Activated CD4-positive, CD25-positive, alpha-beta regulatory T cell (primary cell): ENCODE data around the gene WNK2.

ENCODE experiments used
- DNase-seq, 4 experiments: peaks; one replicate each; lab custom pipeline; 2025; lab: John Stamatoyannopoulos, UW

Gene WNK2

DNA sequence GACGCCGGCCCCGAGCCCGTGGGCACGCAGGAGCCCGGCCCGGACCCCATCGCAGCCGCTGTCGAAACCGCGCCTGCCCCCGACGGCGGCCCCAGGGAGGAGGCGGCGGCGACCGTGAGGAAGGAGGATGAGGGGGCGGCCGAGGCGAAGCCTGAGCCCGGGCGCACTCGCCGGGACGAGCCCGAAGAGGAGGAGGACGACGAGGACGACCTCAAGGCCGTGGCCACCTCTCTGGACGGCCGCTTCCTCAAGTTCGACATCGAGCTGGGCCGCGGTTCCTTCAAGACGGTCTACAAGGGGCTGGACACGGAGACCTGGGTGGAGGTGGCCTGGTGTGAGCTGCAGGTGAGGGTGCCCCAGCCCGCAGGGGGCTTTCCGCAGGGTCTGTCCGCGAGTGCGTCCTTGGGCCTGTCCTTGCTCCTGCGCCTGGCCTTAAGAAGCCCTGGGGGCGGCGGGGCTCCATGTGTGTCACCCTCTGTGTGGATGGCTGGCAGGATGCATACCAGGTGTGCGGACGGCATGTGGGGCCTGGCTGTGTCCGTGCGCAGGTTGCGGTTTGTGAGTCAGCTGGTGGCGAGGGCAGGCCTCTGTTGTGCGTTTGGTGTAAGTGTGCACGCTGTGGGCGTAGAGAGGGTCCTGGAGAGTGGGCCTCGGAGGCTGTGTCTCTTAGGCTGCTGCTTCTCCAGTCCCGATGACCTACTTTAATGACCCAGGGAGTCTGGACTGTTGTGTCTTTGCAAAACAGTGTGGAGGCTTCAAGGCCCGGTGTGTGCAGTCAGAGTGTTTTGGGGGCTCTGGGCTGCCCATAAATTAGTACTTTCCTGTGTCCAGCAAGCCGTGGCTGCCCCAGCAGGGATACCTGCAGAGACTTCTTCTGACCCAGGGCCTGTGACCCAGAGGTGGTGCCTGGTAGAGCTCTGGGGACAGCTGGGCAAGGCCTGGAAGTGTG, 1.6 kb downstream of the WNK2 start:
- no peak for DNase-seq

DNA sequence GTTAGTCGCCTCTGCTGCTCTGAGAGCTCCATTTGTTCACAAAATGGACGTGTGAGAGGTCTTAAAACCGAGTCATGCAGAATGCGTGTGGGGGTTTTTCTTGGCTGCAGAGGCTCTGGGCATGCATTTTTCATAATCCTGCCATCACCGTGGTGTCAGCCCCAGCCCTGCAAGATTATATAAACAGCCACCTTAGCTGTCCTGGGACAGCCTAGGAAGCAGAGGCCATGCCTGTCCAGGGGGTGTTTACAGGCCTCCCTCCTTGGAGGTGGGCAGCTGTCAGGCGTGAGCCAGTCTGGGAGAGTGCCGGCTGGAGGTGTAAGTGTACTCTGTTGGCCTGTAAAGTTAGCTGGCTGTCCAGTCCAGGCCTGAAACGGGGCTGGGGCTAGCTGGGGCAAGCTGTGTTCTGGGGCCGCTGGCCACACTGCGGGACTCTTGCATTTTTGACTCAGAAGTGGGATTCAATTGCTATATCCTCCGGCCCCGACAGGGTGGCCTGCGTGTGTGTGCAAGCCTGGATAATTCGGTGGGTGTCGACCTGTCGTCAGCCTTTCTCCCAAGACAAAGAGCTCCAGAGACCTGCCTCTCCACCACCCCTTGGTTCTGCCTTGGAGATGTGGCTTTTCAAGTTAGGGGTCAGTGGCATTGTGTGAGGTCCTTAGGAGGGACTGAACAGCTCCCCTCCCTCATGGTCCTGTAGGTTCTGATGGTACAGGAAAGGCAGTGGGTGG, 2.4 kb downstream of the WNK2 start:
- no peak for DNase-seq

DNA sequence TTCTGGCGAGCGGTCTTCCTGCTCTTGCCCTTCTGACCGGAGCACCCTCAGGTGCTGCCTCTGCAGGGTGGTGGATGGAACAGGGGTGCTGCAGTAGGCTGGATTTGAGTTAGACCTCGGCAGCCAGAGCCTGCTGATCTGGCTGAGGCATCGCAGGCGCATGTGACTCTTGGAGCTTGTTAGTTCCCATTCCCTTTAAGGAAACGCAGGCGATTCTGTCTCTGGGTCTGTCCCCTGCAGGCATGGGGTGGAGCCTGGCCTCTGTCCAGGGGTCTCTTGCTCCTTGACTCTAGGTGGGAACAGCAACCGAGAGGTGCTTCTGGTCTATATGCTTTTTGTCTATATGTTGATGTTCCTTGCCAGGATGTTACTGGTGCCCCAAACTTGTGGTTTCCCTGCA, 3.1 kb downstream of the WNK2 start:
- DNase-seq, result no peak

DNA sequence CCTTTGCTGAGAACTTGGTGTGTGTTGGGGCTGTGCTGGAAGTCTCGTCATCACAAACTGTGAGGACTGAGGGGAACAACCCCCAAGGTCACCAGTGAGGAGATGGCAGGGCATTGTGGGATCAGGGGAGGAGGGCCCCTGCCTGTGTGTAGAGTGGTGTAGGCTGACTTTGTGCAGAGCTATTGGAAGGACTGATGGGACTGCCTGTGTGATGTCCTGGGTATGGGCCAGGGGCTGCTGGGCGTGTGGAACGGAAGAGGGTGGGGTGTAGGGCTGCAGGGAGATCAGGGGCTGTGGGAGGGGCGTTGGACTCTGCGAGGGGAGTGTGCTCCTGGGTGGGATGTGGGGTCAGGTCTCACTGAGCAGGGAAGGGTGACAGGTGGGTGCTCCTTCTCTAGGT, 3.6 kb downstream of the WNK2 start:
- no peak for DNase-seq

DNA sequence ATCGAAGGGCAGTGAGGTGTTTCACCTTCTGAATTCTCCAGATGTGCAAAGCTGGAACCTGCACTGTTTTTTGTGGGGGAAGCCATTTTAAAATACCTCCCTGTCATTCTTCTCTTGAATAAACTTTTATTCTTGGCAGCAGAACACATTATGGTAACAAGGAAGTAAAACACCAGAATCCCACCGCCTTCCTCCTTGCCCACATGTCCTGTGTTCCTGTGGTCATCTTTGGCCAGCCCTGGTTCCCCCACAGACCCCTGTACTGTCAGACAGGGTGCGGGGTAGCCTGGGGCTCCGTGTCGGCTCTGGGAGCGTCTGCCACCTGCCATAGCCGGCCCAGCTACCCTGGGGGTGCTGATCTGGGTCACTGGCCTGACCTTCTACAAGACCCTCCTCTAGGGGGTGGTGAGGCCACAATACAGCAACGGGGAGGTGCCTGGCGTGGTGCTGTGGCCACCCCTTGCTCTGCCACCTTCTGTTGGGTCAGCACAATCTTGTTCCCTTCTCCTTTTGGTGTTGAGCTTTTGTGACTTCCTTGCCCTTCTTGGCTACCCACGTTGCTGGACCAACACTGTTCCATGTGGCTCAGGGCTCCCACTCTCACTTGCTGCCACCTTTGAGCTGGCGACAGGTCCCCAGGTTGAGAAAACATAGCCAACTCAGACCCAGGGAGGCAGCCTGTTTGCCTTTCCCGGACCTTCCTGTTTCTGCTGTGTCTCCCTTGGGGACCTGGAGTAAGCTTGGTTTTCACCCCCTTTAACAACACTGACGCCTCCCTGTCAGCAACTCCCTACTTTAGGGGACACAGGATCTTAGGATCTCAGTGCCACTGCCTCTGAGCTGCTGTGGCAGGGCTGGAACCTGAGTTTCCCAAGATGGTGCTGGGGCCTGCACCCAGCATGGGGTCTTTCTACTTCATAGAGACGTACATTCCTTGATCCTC, 4.8 kb downstream of the WNK2 start:
- no peak for DNase-seq

DNA sequence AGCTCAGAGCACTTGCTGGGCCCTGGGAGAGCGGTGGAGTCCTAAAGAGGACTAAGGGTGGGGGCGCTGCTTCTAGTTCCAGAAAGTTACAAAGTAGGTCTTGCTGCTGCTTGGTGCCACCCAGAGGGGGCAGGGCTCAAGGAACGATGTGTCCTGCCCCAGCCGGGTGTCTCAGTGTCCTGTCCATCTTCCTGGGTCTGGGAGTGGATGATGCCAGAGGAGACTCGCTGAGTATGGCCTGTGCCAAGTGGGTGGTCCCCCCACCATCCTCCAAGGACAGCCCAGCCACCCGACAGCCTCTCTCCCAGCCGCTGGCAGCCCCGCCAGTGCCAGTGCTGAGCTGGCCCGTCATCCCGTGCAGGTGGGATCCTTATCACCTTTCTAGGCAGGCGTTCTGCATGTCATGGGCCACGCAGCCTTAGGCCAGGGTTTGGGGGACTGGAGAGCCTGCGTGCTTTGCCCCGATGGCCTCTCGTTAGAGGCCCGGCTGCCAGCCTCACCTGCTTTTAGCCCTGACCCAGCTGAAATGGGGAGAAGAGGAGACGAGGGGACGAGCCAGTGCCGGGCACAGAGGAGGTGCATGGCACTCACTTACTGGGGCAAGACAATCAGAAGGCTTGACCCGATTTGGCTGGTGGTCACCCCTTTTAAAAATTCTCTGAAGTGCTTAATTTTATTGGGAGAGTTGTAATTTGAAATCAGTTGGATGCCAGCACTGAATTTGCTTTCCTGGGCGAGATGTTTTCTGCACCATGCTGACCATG, 5.6 kb downstream of the WNK2 start:
- DNase-seq, result no peak

DNA sequence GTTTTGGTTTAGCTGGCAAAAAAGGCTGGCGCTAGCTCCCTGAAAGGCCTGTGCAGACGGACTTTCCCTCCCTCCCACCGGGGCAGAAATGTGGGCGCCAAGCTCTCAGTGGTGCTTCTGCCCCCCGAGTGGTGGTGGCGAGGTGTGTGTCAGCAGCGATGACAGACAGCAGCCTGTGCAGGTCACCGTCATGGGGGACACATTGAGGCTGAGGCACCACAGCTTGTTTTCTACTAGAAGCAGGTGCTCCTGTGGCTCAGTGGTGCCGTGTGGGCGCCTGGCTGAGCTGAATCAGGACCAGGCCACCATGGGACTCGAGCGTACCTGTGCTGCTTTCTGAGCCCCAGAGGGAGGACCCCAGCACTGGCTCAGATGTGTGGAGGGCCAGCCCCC, 6.2 kb downstream of the WNK2 start:
- no peak for DNase-seq

DNA sequence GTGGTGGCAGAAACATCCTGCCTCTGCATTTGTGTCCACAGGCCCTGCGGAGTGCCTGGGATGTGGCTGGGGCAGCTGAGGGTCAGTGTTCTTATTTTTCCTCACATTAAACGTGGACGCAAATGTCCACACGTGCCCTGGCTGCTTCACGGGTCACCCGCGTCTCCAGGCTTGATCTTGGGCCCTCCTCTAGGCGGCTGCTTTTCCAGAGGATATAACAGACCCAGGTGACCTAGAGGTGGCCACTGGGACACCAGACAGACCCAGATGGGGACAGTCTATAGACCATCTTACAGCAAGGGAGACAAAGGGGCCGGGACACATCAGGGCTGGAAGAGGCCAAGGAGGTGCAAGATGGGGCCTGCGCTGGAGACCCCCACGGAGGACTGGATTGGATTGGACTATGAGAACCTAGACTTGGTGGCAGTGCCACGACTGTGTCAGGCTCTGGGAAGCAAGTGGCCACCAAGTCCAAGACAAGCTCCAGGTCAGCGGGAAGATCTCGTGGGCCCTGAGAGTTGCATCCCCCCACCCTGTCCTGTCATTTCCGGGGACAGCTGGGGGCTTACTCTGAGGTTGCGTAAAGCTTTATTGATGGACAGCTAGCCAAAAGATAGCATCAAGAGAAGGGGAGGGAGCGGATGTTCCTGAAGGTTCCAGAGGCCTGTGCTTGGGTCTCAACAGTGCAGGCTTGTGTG, 6.9 kb downstream of the WNK2 start:
- no peak for DNase-seq

DNA sequence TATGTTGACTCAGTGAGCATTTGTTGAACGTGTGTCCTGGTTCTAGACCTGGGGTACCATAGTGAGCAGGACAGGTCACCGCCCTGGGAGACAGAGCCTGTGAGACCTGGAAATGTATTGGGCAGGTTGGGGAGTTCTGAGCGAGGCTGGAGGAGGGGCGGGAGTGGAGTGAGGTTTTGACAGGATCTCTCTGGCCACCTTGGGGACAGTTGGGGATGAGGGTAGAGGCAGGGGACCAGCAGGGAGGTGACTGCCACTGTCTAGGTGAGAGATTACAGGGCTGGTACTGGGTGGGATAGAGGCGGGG, 7.4 kb downstream of the WNK2 start:
- DNase-seq, result no peak

DNA sequence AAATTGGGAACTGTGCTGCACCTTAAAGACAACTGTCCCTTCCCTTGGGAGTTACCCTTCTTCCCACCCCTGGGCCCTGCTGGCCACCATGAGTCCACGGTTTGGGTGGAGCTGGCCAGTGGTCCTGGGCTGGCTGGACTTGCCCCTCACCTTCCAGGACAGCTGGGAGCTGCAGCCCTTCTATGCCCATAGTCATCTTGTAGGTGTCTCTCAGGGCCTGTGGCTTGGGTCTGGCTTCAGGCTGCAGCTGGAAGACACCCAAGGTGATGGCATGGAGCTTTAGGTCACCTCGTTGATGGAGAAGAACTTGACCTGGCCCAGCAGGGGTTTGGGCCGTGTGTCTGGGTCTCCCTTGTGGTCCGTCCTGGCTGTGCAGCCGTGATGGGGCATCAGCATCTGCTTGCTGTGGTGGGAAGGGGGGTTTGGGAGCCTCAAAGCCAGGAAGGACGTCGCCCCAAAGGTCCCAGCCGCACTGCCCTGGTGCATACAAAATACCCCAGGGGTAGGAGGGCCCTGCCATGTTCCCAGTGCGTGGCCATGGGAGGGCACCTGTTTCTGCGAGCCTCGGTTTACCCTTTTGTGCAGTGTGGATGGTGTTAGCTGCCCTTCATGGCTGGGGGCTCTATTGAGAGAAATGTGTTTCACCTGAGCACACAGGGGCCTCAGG, 8.9 kb downstream of the WNK2 start:
- DNase-seq, result no peak

DNA sequence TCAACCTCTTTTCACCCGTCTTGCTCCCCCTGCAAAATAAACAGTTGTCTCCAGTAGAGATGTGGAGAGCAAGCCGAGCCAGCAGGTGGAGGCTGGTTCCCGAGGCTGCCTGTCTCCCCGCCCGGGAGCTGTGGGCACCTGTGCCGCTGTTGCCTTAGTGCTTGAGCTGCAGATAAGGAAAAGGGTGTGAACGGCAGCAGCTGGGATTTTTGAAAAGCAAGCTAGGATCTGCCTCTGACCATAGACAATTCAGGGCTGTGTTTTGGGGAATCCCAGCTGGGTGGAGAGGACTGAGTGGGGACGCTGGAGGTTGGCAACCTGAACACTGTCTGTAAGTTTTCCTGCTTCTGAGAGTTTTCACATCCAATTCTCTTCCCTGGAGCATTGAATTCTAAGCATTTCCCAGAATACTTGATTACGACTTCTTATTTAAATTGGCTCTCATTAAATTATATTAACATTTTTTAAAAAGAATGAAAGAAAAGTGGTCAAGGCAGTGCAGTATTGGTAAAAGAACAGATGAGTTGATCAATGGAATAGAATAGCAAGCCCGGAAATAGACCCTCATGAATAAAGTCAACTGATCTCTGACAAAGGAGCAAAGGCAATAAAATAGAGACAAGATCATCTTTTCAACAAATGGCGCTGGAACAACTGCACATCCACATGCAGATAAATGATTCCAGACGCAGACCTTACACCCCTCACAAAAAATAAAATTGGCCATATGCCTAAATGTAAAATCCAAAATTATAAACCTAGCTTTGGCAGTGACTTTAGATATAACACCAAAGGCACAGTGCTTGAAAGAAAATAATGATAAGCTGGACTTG, 9.7 kb downstream of the WNK2 start:
- no peak for DNase-seq

DNA sequence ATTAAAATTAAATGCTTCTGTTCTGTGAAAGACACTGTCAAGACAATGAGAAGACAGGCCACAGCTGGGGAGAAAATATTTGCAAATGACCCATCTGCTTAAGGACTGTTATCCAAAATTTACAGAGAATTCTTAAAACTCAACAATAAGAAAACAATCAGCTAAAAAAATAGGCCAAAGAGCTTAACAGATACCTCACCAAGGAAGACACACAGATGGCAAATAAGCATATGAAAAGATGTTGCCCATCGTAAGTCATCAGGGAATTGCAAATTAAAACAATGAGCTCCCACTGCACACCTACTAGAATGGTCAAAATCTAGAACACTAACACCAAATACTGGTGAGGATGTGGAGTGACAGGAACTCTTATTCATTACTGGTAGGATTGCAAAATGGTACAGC, 10.3 kb downstream of the WNK2 start:
- DNase-seq, result no peak

DNA sequence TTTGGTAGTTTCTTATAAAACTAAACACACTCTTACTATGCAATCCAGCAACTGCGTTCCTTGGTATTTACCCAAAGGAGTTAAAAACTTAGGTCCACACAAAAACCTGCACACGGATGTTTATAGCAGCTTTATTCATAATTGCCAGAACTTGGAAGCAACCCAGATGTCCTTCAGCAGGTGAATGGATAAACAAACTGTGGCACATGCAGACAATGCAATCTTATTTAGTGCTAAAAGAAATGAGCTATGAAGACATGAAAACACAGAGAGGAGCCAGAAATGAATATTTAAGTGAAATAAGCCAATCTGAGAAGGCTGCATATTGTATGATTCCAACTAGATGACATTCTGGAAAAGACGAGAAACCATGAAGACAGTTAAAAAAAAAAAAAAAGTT, 10.7 kb downstream of the WNK2 start:
- no peak for DNase-seq

DNA sequence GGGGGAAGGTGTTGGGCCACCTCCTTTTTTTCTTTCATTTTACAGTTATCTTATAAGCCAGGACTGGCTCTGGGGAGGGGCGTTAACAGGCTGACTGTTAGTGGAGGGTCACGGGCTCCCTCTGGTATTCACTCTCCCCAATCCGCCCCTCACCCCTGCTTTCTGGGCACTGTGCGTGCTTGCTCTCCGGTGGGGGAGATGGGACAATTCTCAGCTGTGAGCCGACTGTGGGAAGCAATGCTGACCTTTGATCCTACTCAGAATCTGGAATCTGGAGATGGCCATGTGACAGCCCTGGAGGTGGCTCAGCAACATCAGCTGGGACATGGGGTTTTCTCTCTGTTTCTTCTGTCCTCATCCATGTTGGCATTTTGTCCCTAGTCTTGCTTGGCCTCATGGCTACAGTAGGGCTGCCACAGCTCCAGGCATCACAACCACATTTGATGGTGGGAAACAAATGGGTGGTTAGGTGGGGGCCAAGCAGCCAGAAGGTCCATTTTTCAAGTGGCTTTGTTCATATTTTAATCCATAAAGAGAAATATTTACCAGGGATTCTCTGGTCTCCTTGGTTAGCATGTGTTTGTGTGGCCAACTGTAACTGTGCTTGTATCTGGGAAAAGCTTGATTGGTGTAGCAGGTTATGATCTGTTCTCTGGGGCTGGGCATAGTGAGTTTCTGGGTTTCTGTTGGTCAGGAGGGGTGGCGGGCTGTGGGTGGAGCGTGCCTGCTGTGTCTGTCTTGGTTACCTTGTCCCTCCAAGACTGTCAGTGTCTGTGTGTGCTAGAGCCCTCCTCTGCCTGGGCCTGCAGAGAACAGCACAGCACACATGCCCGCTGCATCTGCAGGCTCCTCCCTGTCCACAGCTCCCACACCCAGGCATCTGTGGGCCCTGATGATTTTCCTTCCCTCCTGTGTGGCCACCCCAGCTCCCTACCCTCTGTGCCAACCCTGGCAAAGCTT, 12.4 kb downstream of the WNK2 start:
- no peak for DNase-seq

DNA sequence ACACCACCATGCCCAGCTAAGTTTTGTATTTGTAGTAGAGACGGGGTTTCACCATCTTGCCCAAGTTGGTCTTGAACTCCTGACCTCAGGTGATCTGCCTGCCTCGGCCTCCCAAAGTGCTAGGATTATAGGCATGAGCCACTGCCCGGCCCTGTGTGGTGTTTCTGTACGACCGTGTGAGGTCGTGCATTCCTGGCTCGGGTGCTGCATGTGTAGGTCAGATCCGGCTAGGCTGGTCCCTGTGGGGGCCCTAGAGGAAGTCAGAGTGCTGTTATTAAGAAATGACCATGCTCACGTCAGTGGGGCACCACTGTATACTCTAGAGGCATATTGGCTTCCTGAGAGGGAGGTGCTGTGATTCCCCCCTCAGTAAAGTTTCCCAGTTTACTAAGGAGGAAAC, 13.7 kb downstream of the WNK2 start:
- no peak for DNase-seq

DNA sequence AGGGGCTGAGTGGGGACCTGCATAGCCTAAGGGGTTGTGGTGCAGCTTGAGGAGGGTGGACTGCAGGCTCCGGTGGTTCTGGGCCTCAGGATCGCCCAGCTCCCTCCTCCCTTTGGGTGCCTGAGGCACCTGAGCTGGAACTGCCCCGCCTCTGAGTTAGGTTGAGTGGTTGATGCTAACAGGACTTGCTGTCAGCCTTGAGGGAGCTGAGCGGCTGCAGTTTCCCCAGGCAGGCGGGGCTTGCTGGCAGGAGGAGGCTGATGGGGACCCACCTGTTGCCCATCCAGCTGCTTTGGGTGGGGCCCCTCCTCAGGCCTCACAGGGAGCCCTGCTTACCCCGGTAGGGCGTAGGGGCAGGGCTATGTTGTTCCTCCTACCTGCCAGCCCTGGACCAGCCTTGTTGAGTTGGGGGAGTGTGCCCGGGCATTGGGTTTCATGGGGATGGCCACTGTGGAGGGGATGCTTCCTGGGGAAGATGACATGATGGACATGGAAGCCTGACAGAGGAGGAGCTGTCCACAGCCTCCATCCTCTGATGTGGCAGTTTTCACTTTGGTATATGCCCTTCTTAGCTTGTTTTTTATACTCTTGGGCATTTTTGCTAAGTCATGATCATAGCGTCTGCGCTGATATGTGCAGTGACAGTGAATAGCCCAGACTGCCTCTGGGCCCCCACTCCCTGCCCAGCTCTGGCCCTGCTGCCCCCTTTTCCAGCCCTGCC, 14.3 kb downstream of the WNK2 start:
- DNase-seq, result no peak

DNA sequence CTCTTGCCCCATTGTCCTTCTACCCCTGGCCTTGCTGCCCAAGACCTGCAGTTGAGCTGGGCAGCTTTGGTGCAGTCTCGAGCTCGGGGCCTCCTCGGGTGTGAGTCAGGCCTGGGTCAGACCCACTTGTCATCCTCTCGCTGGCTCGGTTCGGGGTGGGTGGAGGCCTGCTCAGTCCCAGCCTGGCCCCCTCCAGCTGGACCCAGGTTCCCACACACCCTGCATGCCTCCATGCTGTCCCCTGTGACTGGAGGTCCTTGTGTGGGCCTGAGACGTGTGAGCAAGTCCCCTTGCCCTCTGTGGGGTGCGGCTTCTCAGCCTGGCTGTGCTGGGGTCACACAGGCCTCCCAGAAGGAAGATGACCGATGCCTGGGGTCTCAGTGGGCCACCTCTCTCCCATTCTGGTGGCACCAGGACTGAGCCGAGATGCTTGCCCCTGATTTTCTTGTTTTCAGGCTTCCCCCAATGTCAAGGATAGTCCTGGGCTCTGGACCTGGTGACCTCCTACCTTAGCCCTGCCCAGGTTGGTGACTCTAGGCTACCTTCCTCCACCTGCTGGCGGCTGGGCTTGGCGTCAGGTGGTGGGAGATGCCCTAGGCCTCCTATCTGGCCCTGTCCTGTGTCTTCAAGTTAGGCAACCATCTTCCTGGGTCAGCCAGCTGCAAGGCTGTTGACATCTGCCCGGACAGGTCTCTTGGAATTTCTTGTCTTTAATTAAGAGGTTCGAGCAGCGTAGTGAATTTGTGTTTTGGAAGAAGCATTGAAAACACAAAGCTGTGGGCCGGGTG, 15.1 kb downstream of the WNK2 start:
- DNase-seq, result no peak
